ENCODE data around the gene LRRC70. TPM values are rescaled to one million over a fixed set of nuclear protein-coding genes. Genes with fewer than 3 reads are reported as not detected.

Gene LRRC70
- total RNA-seq, 6 donors from 2014 or later = 0.89 to 4.8 (median 3.5) TPM

DNA sequence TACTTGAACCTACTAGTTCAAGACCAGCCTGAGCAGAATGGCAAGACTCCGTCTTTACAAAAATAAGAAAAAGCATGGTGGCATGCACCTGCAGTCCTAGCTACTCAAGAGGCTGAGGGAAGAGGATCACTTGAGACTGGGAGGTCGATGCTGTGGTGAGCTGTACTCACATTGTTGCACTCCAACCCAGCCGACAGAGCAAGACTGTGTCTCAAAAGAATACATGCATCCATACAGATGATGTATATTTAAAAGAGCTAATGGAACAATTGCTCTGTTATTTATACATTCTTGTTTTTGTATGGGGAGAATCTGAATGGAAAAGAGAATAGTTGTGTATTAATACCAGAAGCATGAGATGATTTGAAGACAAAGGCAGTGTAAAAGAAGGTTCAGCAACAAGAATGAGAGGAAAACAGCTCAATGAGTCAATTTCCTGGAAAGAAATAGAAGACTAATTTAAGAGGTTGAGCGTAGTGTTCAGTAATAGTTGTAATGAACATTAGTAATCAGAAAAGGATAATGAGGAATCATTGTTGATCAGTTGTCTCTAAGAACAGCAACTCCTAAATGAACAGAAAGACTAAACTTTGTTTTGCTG lies 1.9 kb upstream of the LRRC70 start:
- Histone ChIP-seq H3K27me3 (no peaks in the 10 kb centered on the region), H3K9me3 (no peaks in the 10 kb centered on the region), H3K4me1 (peaks cover 0 to 3% (median 0%) of the 10 kb centered on the region in 4 donors), H3K27ac (no peak overlapping the region), H3K36me3 (peaks cover 0 to 3% (median 0%) of the 10 kb centered on the region in 4 donors), H3K4me3 (no peak overlapping the region)
- 74 to 77% methylated on average over 4 of the region's 4 CpGs for WGBS, 2 donors
- ATAC-seq (ENCODE audit: low FRiP score in 2 of 2) = no peak
- TF ChIP-seq EP300 (IDR thresholded peaks at IDR 0.05) = no peak
- no peak for TF ChIP-seq POLR2A (IDR thresholded peaks at IDR 0.05)
- no peak for TF ChIP-seq POLR2AphosphoS5 (IDR thresholded peaks at IDR 0.05)
- TF ChIP-seq, protein P1, sequence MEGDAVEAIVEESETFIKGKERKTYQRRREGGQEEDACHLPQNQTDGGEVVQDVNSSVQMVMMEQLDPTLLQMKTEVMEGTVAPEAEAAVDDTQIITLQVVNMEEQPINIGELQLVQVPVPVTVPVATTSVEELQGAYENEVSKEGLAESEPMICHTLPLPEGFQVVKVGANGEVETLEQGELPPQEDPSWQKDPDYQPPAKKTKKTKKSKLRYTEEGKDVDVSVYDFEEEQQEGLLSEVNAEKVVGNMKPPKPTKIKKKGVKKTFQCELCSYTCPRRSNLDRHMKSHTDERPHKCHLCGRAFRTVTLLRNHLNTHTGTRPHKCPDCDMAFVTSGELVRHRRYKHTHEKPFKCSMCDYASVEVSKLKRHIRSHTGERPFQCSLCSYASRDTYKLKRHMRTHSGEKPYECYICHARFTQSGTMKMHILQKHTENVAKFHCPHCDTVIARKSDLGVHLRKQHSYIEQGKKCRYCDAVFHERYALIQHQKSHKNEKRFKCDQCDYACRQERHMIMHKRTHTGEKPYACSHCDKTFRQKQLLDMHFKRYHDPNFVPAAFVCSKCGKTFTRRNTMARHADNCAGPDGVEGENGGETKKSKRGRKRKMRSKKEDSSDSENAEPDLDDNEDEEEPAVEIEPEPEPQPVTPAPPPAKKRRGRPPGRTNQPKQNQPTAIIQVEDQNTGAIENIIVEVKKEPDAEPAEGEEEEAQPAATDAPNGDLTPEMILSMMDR (IDR thresholded peaks at IDR 0.05) = no peak
- DNase-seq = no peak

GRCh38 chr5:62577488-62577887 lies 1.1 kb upstream of the LRRC70 start:
- Histone ChIP-seq H3K36me3 (peaks cover 0 to 3% (median 0%) of the 10 kb centered on the region in 4 donors), H3K27ac (no peak overlapping the region), H3K9me3 (no peaks in the 10 kb centered on the region), H3K4me1 (peaks cover 0 to 3% (median 0%) of the 10 kb centered on the region in 4 donors), H3K27me3 (no peaks in the 10 kb centered on the region), H3K4me3 (no peak overlapping the region)
- TF ChIP-seq POLR2AphosphoS5 (IDR thresholded peaks at IDR 0.05) (no peak), POLR2A (IDR thresholded peaks at IDR 0.05) (no peak), EP300 (IDR thresholded peaks at IDR 0.05) (no peak)
- TF ChIP-seq, protein P1 (IDR thresholded peaks at IDR 0.05) = no peak
- ATAC-seq (ENCODE audit: low FRiP score in 2 of 2) = no peak
- WGBS, 2 donors = 95% methylated on average over 1 of the region's 1 CpG
- DNase-seq = no peak

DNA sequence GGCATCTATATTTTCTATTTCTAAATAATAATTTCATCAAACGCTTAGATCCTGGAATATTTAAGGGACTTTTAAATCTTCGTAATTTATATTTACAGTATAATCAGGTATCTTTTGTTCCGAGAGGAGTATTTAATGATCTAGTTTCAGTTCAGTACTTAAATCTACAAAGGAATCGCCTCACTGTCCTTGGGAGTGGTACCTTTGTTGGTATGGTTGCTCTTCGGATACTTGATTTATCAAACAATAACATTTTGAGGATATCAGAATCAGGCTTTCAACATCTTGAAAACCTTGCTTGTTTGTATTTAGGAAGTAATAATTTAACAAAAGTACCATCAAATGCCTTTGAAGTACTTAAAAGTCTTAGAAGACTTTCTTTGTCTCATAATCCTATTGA lies 1.1 kb downstream of the LRRC70 start:
- peaks cover 0 to 3% (median 0%) of the 10 kb centered on the region in 4 donors for H3K36me3 ChIP-seq
- H3K9me3 ChIP-seq = no peaks in the 10 kb centered on the region
- H3K4me1 ChIP-seq = peaks cover 0 to 3% (median 0%) of the 10 kb centered on the region in 4 donors
- 75 to 79% methylated on average over 5 of the region's 5 CpGs for WGBS, 2 donors
- DNase-seq (no peak), ATAC-seq (ENCODE audit: low FRiP score in 2 of 2) (no peak)
- H3K27me3 ChIP-seq = no peaks in the 10 kb centered on the region
- no peak for TF ChIP-seq EP300 (IDR thresholded peaks at IDR 0.05)
- no peak for TF ChIP-seq POLR2A (IDR thresholded peaks at IDR 0.05)
- no peak for TF ChIP-seq POLR2AphosphoS5 (IDR thresholded peaks at IDR 0.05)
- TF ChIP-seq, protein P1 (IDR thresholded peaks at IDR 0.05) = no peak
- H3K4me3 ChIP-seq = no peak overlapping the region
- H3K27ac ChIP-seq = no peak overlapping the region

DNA sequence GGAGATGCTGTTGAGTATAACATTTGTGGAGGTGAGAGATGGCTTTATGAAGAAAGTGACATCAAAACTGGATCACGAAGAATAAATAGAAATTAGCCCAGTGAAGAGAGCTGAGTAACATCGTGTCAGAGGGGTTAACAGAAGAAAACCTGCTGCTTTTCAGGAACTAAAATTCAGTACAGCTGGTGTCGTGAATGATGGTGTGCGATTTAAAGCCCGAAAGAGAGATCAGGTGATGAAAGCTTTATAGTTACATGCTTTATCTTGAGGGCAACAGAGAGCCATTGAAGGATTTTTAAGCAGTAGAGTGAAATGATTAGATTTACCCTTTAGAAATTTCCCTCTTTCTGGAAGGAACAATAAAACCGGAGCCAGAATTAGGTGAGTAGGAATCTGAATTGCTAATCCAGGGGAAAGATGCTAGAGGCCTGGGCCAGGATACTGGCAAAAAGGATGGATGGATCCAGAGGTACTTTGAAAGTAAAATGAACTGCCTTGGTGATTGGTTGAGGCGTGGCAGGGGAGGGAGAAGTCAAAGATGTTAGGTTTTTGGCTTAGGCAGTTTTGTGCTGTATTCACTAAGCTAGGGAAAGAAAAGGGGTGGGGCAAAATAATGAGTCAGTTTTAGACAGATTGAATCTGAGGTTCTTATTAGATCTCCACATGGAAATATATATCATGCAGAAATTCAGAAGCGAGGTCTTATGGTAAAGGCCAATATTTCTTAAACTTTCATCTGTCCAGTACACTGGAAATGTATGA lies 3.4 kb downstream of the LRRC70 start:
- no peak for DNase-seq
- no peak for ATAC-seq (ENCODE audit: low FRiP score in 2 of 2)
- WGBS, 2 donors = 67 to 78% methylated on average over 8 of the region's 8 CpGs
- Histone ChIP-seq H3K36me3 (peaks cover 0 to 3% (median 0%) of the 10 kb centered on the region in 4 donors), H3K9me3 (no peaks in the 10 kb centered on the region), H3K4me3 (no peak overlapping the region), H3K27ac (no peak overlapping the region), H3K27me3 (no peaks in the 10 kb centered on the region), H3K4me1 (peaks cover 0 to 3% (median 0%) of the 10 kb centered on the region in 4 donors)
- TF ChIP-seq POLR2AphosphoS5 (IDR thresholded peaks at IDR 0.05) (no peak), POLR2A (IDR thresholded peaks at IDR 0.05) (no peak), EP300 (IDR thresholded peaks at IDR 0.05) (no peak)
- TF ChIP-seq, protein P1 (IDR thresholded peaks at IDR 0.05) = no peak

Data from upper lobe of left lung (tissue), 6 donors.